ENCODE measurements around the gene CLCN1. TPM values are rescaled to one million over a fixed set of nuclear protein-coding genes. Genes with fewer than 3 reads are reported as not detected.

CLCN1 gene
- total and polyA plus RNA-seq, 2 donors (not counting 3 experiments of a cell fraction or from before 2014, with no cell fraction given): not detected

GRCh38 chr7:143303733-143304132 is 12.2 kb upstream of the CLCN1 start:
- Histone ChIP-seq H4K20me1 (replicated peaks; ENCODE audit: control insufficient read depth, extremely low read depth, insufficient read depth, low read length) (no peaks in the 10 kb centered on the region), H3K9me1 (replicated peaks; ENCODE audit: control insufficient read depth, extremely low read depth, insufficient read depth, low read length) (no peaks in the 10 kb centered on the region), H3K4me2 (ENCODE audit: insufficient read depth, low read length) (no peak overlapping the region), H3K27me3 (ENCODE audit: control insufficient read depth in 2 of 2, insufficient read depth in 2 of 2, low read length in 2 of 2) (no peaks in the 10 kb centered on the region), H3K9me3 (replicated peaks; ENCODE audit: control insufficient read depth, insufficient read depth, low read length) (no peaks in the 10 kb centered on the region), H3K36me3 (ENCODE audit: control insufficient read depth in 2 of 2, extremely low read depth in 1 of 2, insufficient read depth in 2 of 2, low read length in 2 of 2) (peaks cover 40 to 57% of the 10 kb centered on the region in 2 experiments), H3K79me2 (ENCODE audit: control insufficient read depth, insufficient read depth, low read length) (no peaks in the 10 kb centered on the region), H3K4me3 (replicated peaks in 1 of 3; ENCODE audit: insufficient read depth in 1 of 3, low read depth in 1 of 3, low read length in 3 of 3) (no peak overlapping the region), H2AFZ (ENCODE audit: low read depth, low read length) (no peak overlapping the region), H3K4me1 (ENCODE audit: control insufficient read depth, extremely low read depth, insufficient read depth, low read length) (no peaks in the 10 kb centered on the region), H3K27ac (ENCODE audit: insufficient read depth, low read depth, low read length) (no peak overlapping the region), H3K9ac (replicated peaks; ENCODE audit: extremely low read depth, insufficient read depth, low read length) (no peak overlapping the region)
- CTCF ChIA-PET: interaction anchor here (0.6 kb wide), 1 partner anchor 78 kb away, joined by 3 read pairs; no protein-coding TSS in a partner anchor
- FAIRE-seq: no peak
- no TSS peak for BruUV-seq (replicated peaks)
- POLR2A ChIA-PET: no interaction called here
- intact Hi-C loops (cut with micrococcal nuclease): no loop called here
- dilution Hi-C loops (cut with MboI; ENCODE audit: extremely low pct_ligation_motif_present, low sequenced_read_pairs): no loop called here
- TF ChIP-seq JUN (IDR thresholded peaks at IDR 0.05; ENCODE audit: borderline replicate concordance, insufficient read depth, insufficient read length, low read depth) (no peak), EZH2 (IDR thresholded peaks at IDR 0.05; ENCODE audit: borderline replicate concordance, low read depth, low read length, severe bottlenecking) (no peak), POLR2A (IDR thresholded peaks at IDR 0.05; ENCODE audit: low read depth, low read length) (no peak), CTCF (IDR thresholded peaks at IDR 0.05; ENCODE audit: extremely low read depth in 1 of 2, insufficient read depth in 1 of 2, low read depth in 1 of 2, low read length in 2 of 2) (no peak), FOS (IDR thresholded peaks at IDR 0.05; ENCODE audit: borderline replicate concordance, insufficient read depth, low read length) (no peak), MAX (IDR thresholded peaks at IDR 0.05; ENCODE audit: insufficient read depth, insufficient read length) (no peak), GATA2 (IDR thresholded peaks at IDR 0.05; ENCODE audit: insufficient read depth, insufficient read length, low read depth, low read length) (no peak), POLR2AphosphoS5 (IDR thresholded peaks at IDR 0.05; ENCODE audit: insufficient read depth, low read depth, low read length) (no peak), MYC (IDR thresholded peaks at IDR 0.05; ENCODE audit: low read depth, low read length) (no peak)
- DNase-seq (ENCODE audit: low read depth, low spot score): no peak
